GM12878 (cell line): Measurements from ENCODE around the gene CTSW. TPM values are rescaled to one million over a fixed set of nuclear protein-coding genes. Genes with fewer than 3 reads are reported as not detected.

Source experiments
- ASH2L ChIP-seq: fragments of 300-600, 200-600 bp; sonication (generic); IDR thresholded peaks from 2 replicates; pipeline ENCODE4 v1.6.1; 2017; ENCODE audit warnings: low read depth, mild to moderate bottlenecking, borderline replicate concordance
- CBFB ChIP-seq: IDR thresholded peaks from 2 replicates; pipeline ENCODE4 v1.6.1; 2016; ENCODE audit warnings: antibody characterized with exemption, low read depth
- E2F4 ChIP-seq: IDR thresholded peaks from 2 replicates; pipeline ENCODE4 v1.6.1; 2012; ENCODE audit warnings: low read depth, low read length, improper control_type of control experiment
- HSF1 ChIP-seq: fragments of 150-350 bp; IDR thresholded peaks from 2 replicates; pipeline ENCODE4 v1.6.1; 2014; ENCODE audit warnings: mild to moderate bottlenecking, low read depth, low read length
- IKZF1 ChIP-seq: fragments of 450-650 bp; conservative IDR thresholded peaks from 2 replicates; pipeline ENCODE4 v1.6.1; 2017; ENCODE audit warnings: antibody characterized with exemption, mild to moderate bottlenecking
- IKZF2 ChIP-seq, 2 experiments: fragments of 450-650 bp; IDR thresholded peaks; 2 replicates each; pipeline ENCODE4 v1.6.1; 2017; ENCODE audit warnings: mild to moderate bottlenecking in 2 of 2, moderate library complexity in 2 of 2
- KAT2A ChIP-seq: conservative IDR thresholded peaks from 2 replicates; pipeline ENCODE4 v1.6.1; 2011; ENCODE audit warnings: low read depth, low read length; ENCODE audit not compliant: control insufficient read depth
- KDM1A ChIP-seq: fragments of 200-600 bp; sonication (generic); IDR thresholded peaks from 2 replicates; pipeline ENCODE4 v1.6.1; 2016; ENCODE audit warnings: borderline replicate concordance
- MLLT1 ChIP-seq: fragments of 450-650 bp; IDR thresholded peaks from 2 replicates; pipeline ENCODE4 v1.6.1; 2016; ENCODE audit warnings: mild to moderate bottlenecking
- NBN ChIP-seq: fragments of 450-650 bp; IDR thresholded peaks from 2 replicates; pipeline ENCODE4 v1.6.1; 2016
- NRF1 ChIP-seq: conservative IDR thresholded peaks from 2 replicates; pipeline ENCODE4 v1.6.1; 2011; ENCODE audit warnings: mild to moderate bottlenecking, low read depth, low read length, improper control_type of control experiment
- POLR2A ChIP-seq: IDR thresholded peaks from 2 replicates; pipeline ENCODE4 v1.6.1; 2011; ENCODE audit warnings: low read depth, mild to moderate bottlenecking, low read length
- POLR2AphosphoS5 ChIP-seq: IDR thresholded peaks from 2 replicates; pipeline ENCODE4 v1.6.1; 2011; ENCODE audit warnings: mild to moderate bottlenecking, low read length, inconsistent platforms
- RAD21 ChIP-seq: IDR thresholded peaks from 2 replicates; pipeline ENCODE4 v1.6.1; 2011; ENCODE audit warnings: mild to moderate bottlenecking, low read depth, low read length, moderate library complexity; ENCODE audit not compliant: insufficient read depth
- SIX5 ChIP-seq: IDR thresholded peaks from 2 replicates; pipeline ENCODE4 v1.6.1; 2011; ENCODE audit warnings: mild to moderate bottlenecking, low read depth, low read length, moderate library complexity; ENCODE audit not compliant: severe bottlenecking
- SKIL ChIP-seq: fragments of 450-650 bp; IDR thresholded peaks from 2 replicates; pipeline ENCODE4 v1.6.1; 2017; ENCODE audit warnings: mild to moderate bottlenecking, low read depth, inconsistent platforms; ENCODE audit not compliant: poor library complexity, severe bottlenecking
- STAT1 ChIP-seq: fragments of 450-650 bp; conservative IDR thresholded peaks from 2 replicates; pipeline ENCODE4 v1.6.1; 2014; ENCODE audit warnings: antibody characterized with exemption, mild to moderate bottlenecking
- ZBTB11 ChIP-seq: fragments of 450-650 bp; formaldehyde crosslinking; IDR thresholded peaks from 2 replicates; pipeline ENCODE4 v1.5.0; 2022; ENCODE audit warnings: mild to moderate bottlenecking, missing genetic modification characterization
- ZNF274 ChIP-seq: IDR thresholded peaks from one replicate; pipeline ENCODE4 v1.8.0; 2011; ENCODE audit not compliant: insufficient read length, insufficient read depth
- polyA plus RNA-seq, 11 experiments: library from polyadenylated mRNA; depleted of rRNA in 4 of 11; unstranded in 6 of 11; stranded (reverse) in 5 of 11; fragments of >200 nt; fragmentation: Nextera tagmentation in 4 of 11; fragmentation: Illumina TruSeq in 1 of 11; extraction: Ambion mirVana in 4 of 11; extraction: Trizol in 1 of 11; gene quantifications; 1 replicate in 1 of 11; 2 replicates in 10 of 11; pipeline versions ENCODE4 v1.2.1 to v1.2.3, GENCODE V29; 2011 to 2016; ENCODE audit warnings: inconsistent platforms in 2 of 11, missing spikeins in 2 of 11, low read depth in 1 of 11
- total RNA-seq, 4 experiments: library from RNA; depleted of rRNA in 3 of 4; stranded (reverse); fragments of >200 nt in 3 of 4; fragmentation: Illumina TruSeq in 1 of 4; extraction: Trizol in 1 of 4; gene quantifications; 2 replicates each; pipeline versions ENCODE4 v1.2.1 to v1.2.3, GENCODE V29; 2013 to 2021

The CTSW gene
- total and polyA plus RNA-seq, 10 of the 15 experiments (the other 5 are each of a cell fraction or from before 2014, with no cell fraction given): 0.53 to 12.0 (median 1.7) TPM

GRCh38 chr11:65900125-65900898 lies 20.7 kb downstream of the CTSW start, which contains the start of gene FOSL1 (continued):
- no peak for TF ChIP-seq SKIL
- no peak; the same call in 1 of the 2 replicates for TF ChIP-seq CBFB
- no peak for TF ChIP-seq ASH2L
- peak; percentile 73 for TF ChIP-seq POLR2A
- no peak for TF ChIP-seq ZBTB11 (CRISPR knock-in tag)
- TF ChIP-seq STAT1: no peak
- no peak for TF ChIP-seq HSF1
- TF ChIP-seq KAT2A: no peak
- TF ChIP-seq ZNF274: no peak
- peak; percentile 72 for TF ChIP-seq POLR2AphosphoS5
- no peak for TF ChIP-seq NRF1
- no peak for TF ChIP-seq SIX5
- TF ChIP-seq IKZF2 (IDR thresholded peaks at IDR 0.05): no peak; a peak in 1 of 4 replicates
- TF ChIP-seq KDM1A: no peak
- peak; percentile 51; the same call in 1 of the 2 replicates for TF ChIP-seq IKZF1
- no peak for TF ChIP-seq MLLT1
- peak; percentile 51 for TF ChIP-seq NBN
- TF ChIP-seq RAD21: no peak
- TF ChIP-seq E2F4: no peak
